Measurements from ENCODE around the gene G3BP1. TPM values are rescaled to one million over a fixed set of nuclear protein-coding genes. Genes with fewer than 3 reads are reported as not detected.
"Not testable (repeated sequence)": the region's sequence is repeated elsewhere in the genome, so short reads cannot be mapped to it uniquely, and the experiment has no call there.

Gene G3BP1
- total RNA-seq, 4 donors from 2014 or later: 63.7 to 67.7 (median 65.8) TPM

DNA sequence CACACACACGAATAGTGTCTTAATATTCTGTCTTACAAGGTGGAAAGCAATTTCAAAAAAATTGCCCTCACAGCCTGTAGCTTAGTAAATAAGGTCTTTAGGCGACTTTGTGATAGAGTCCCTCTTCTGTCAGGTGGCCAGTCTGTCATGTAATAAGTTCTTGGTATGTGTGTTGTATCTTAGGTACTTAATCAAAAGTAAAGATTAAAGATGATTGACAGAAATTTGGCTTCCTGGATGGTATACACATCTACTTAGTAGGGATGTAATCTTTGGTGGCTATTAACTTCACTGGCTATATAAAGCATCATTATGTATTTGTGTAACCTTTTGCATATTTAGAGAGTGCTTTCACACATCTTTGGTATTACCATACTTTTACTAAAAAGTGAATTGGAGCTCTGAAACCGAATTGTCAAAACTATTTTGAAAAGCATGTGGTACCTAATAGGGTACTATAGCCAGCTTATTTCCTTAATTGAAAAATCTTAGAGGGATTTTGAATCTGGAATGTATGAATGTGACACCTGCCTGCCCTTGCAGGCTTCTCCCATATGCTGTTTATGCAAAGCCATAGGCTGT lies 3.4 kb downstream of the G3BP1 start:
- Histone ChIP-seq H3K36me3 (no peaks in the 10 kb centered on the region), H3K27ac (no peak overlapping the region), H3K9me3 (no peaks in the 10 kb centered on the region), H3K4me3 (no peak overlapping the region), H3K27me3 (no peaks in the 10 kb centered on the region), H3K4me1 (peaks cover 0 to 29% (median 9%) of the 10 kb centered on the region in 4 donors)
- DNase-seq: no peak
- TF ChIP-seq, protein P1, sequence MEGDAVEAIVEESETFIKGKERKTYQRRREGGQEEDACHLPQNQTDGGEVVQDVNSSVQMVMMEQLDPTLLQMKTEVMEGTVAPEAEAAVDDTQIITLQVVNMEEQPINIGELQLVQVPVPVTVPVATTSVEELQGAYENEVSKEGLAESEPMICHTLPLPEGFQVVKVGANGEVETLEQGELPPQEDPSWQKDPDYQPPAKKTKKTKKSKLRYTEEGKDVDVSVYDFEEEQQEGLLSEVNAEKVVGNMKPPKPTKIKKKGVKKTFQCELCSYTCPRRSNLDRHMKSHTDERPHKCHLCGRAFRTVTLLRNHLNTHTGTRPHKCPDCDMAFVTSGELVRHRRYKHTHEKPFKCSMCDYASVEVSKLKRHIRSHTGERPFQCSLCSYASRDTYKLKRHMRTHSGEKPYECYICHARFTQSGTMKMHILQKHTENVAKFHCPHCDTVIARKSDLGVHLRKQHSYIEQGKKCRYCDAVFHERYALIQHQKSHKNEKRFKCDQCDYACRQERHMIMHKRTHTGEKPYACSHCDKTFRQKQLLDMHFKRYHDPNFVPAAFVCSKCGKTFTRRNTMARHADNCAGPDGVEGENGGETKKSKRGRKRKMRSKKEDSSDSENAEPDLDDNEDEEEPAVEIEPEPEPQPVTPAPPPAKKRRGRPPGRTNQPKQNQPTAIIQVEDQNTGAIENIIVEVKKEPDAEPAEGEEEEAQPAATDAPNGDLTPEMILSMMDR (IDR thresholded peaks at IDR 0.05): no peak
- no peak for TF ChIP-seq POLR2A (IDR thresholded peaks at IDR 0.05)

DNA sequence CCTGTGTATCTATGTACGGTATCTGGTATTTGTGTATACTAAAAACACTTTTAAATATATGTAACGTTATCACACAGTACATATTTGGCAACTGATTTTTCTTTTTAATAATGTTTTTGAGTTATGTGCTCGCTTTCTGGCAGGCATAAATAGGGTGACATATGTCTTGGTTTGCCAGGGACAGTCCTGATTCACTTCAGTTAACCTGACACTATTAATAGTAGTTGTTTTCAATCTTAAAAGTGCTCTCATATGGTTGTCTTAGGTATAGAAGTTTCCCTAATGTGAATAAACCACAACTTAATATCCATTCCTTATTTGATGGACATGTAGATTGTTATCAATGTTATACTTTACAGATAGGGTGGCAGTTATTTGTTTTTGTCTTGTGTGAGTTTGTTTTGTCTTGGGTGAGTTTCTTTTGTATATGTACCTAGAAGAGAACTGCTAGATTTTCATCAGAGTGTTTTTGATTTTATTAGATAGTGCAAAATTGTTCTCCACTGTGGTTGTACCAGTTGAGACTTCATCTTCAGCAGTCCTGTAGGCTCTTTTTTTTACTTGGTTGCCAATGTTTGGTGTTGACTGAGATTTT lies 7.9 kb downstream of the G3BP1 start:
- Histone ChIP-seq H3K36me3 (no peaks in the 10 kb centered on the region), H3K27me3 (no peaks in the 10 kb centered on the region), H3K9me3 (no peaks in the 10 kb centered on the region), H3K4me3 (no peak overlapping the region), H3K27ac (no peak overlapping the region), H3K4me1 (peaks cover 0 to 32% (median 10%) of the 10 kb centered on the region in 4 donors)
- DNase-seq: no peak
- TF ChIP-seq, protein P1 (IDR thresholded peaks at IDR 0.05): no peak
- no peak for TF ChIP-seq POLR2A (IDR thresholded peaks at IDR 0.05)

DNA sequence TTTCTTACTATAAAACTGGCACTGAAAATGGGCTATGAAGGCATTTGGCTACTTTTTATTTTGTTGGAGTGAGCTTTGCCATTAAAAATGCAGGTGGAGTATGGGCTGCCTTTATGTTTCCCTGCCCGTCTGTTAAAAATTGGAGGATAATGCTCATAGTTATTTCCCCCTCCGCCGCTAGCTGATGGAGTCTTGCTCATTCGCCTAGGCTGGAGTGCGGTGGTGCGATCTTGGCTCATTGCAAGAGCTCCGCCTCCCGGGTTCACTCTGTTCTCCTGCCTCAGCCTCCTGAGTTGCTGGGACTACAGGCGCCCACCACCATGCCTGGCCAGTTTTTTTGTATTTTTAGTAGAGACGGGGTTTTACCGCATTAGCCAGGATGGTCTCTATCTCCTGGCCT lies 8.6 kb downstream of the G3BP1 start:
- no peak overlapping the region for H3K4me3 ChIP-seq
- H3K27me3 ChIP-seq: no peaks in the 10 kb centered on the region
- H3K4me1 ChIP-seq: peaks cover 0 to 32% (median 10%) of the 10 kb centered on the region in 4 donors
- no peaks in the 10 kb centered on the region for H3K36me3 ChIP-seq
- H3K27ac ChIP-seq: no peak overlapping the region
- no peaks in the 10 kb centered on the region for H3K9me3 ChIP-seq
- TF ChIP-seq, protein P1 (IDR thresholded peaks at IDR 0.05): no peak
- TF ChIP-seq POLR2A (IDR thresholded peaks at IDR 0.05): no peak
- no peak for DNase-seq

DNA sequence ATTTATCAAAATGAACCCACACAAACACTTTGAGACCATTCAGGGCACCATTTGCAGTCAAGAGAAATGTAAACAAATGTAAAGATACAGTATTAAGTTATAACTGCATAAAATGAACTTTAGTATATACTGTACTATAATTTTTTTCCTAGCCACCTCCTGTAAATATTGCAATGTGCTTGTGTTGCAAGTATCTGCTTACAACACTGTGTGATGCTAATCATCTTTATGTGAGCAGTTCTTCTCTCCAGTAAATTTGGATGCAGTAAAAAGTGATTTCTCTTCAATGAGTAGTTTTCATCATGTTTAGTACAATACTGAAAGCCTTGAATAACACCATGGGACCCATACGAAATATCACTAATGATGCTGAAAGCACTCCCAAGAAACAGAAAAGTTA lies 9.4 kb downstream of the G3BP1 start:
- Histone ChIP-seq H3K36me3 (no peaks in the 10 kb centered on the region), H3K27me3 (no peaks in the 10 kb centered on the region), H3K27ac (no peak overlapping the region), H3K4me1 (peaks cover 0 to 30% (median 10%) of the 10 kb centered on the region in 4 donors), H3K4me3 (no peak overlapping the region), H3K9me3 (no peaks in the 10 kb centered on the region)
- no peak for DNase-seq
- TF ChIP-seq POLR2A (IDR thresholded peaks at IDR 0.05): no peak
- TF ChIP-seq, protein P1 (IDR thresholded peaks at IDR 0.05): no peak

DNA sequence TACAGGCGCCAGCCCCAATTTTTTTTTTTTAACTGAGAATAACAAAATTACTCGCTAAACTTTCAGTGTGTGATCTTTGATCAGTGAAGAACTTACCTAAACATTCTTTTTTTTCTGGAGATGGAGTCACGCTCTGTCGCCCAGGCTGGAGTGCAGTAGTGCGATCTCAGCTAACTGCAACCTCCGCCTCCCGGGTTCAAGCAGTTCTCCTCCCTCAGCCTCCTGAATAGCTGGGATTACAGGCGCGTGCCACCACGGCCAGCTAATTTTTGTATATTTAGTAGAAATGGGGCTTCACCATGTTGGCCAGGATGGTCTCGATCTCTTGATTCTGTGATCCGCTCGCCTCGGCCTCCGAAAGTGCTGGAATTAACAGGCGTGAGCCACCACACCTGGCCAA lies 11.9 kb downstream of the G3BP1 start:
- not testable (repeated sequence) for H3K36me3 ChIP-seq, DNase-seq, H3K27ac ChIP-seq, H3K4me3 ChIP-seq, H3K27me3 ChIP-seq, H3K9me3 ChIP-seq
- H3K4me1 ChIP-seq: peaks cover 0 to 30% (median 6%) of the 10 kb centered on the region in 4 donors

DNA sequence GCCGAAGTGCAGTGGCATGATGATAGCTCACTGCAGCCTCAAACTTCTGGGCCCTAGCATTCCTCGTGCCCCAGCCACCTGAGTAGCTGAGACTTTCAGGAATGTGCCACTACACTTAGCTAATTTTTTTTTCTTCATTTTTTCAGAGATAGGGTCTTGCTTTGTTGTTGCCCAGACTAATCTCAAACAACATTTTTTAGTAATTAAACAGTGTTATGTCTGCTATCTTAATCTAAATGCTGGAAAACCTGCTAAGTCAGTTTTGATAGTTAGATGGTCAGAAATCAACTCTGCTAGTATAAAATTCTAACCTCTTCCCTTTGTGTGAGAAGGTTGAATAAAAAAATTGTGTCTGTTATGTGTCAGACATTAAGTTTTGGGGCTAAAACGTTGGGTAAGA lies 12.4 kb downstream of the G3BP1 start:
- peaks cover 0 to 10% (median 0%) of the 10 kb centered on the region in 3 donors for H3K36me3 ChIP-seq
- TF ChIP-seq, protein P1 (IDR thresholded peaks at IDR 0.05): no peak
- DNase-seq: no peak
- peaks cover 0 to 30% (median 3%) of the 10 kb centered on the region in 4 donors for H3K4me1 ChIP-seq
- no peak overlapping the region for H3K4me3 ChIP-seq
- H3K9me3 ChIP-seq: no peaks in the 10 kb centered on the region
- H3K27me3 ChIP-seq: no peaks in the 10 kb centered on the region
- H3K27ac ChIP-seq: no peak overlapping the region

All from Peyer's patch (tissue), 4 donors.